Gastroesophageal sphincter (tissue), 4 donors: ENCODE measurements around the gene MYH1. TPM values are rescaled to one million over a fixed set of nuclear protein-coding genes. Genes with fewer than 3 reads are reported as not detected.

Experiments used
- total RNA-seq, 4 donors: library from RNA; depleted of rRNA; stranded (reverse); fragments of >200 nt; gene quantifications; one replicate each; pipeline ENCODE4 v1.1.0, GENCODE V29; 2016

The MYH1 gene
- total RNA-seq, 4 donors from 2014 or later, result 0.15 TPM; not detected in 3

Other genes starting within 250 kb of the MYH1 start
- gene MYH13, start 145.5 kb downstream of the MYH1 start, total RNA-seq, result not detected
- gene MYH8, start 96.6 kb downstream of the MYH1 start, total RNA-seq, result not detected
- not detected for gene MYH4, start 49.0 kb downstream of the MYH1 start, total RNA-seq
- gene MYH2, start 31.1 kb upstream of the MYH1 start, total RNA-seq, result 1 to 10 TPM in 2 of 4 donors, not detected in 2; 1.0 to 2.8 TPM
- gene MYH3, start 138.8 kb upstream of the MYH1 start, total RNA-seq, result 1 to 10 TPM in 3 of 4 donors, under 1 TPM in 1; 0.87 to 3.5 (median 1.7) TPM
- gene SCO1, start 179.0 kb upstream of the MYH1 start, total RNA-seq, result 10 to 100 TPM; 15.4 to 29.6 (median 24.1) TPM
- gene ADPRM, start 179.1 kb upstream of the MYH1 start, total RNA-seq, result 10 to 100 TPM in 2 of 4 donors, 1 to 10 TPM in 2; 8.3 to 13.2 (median 9.5) TPM
- 10 to 100 TPM in 3 of 4 donors, 1 to 10 TPM in 1; 9.4 to 18.3 (median 15.6) TPM for gene TMEM220, start 211.5 kb upstream of the MYH1 start, total RNA-seq